BLaER1 treated with 17β-estradiol and CSF1 and Interleukin-3, amounts not matched to agents 10 nM and 100 nM (cell line): Measurements from ENCODE around the gene TNFRSF6B.
"Not testable (repeated sequence)": the region's sequence is repeated elsewhere in the genome, so short reads cannot be mapped to it uniquely, and the experiment has no call there.

ENCODE experiments used
- H3K27ac ChIP-seq, 11 experiments: shearing (Covaris generic); formaldehyde crosslinking; 2 replicates each; pipeline ENCODE4 v1.8.1; 2022
- H3K27me3 ChIP-seq, 11 experiments: shearing (Covaris generic); formaldehyde crosslinking; 2 replicates each; pipeline ENCODE4 v1.8.1; 2022
- H3K36me3 ChIP-seq, 11 experiments: shearing (Covaris generic); formaldehyde crosslinking; 2 replicates each; pipeline ENCODE4 v1.8.1; 2022
- H3K4me1 ChIP-seq, 10 experiments: shearing (Covaris generic); formaldehyde crosslinking; 2 replicates each; pipeline ENCODE4 v1.8.1; 2022
- H3K4me2 ChIP-seq, 11 experiments: shearing (Covaris generic); formaldehyde crosslinking; 2 replicates each; pipeline ENCODE4 v1.8.1; 2022
- H3K4me3 ChIP-seq, 10 experiments: shearing (Covaris generic); formaldehyde crosslinking; 2 replicates each; pipeline ENCODE4 v1.8.1; 2022
- H3K9ac ChIP-seq, 11 experiments: shearing (Covaris generic); formaldehyde crosslinking; 2 replicates each; pipeline ENCODE4 v1.8.1; 2022
- H3K9me3 ChIP-seq, 11 experiments: shearing (Covaris generic); formaldehyde crosslinking; replicated peaks in 1 of 11; 2 replicates each; pipeline ENCODE4 v1.8.1; 2022
- H4K20me1 ChIP-seq, 11 experiments: shearing (Covaris generic); formaldehyde crosslinking; 2 replicates each; pipeline ENCODE4 v1.8.1; 2022
- Cebpa-rat ChIP-seq, 11 experiments: shearing (Covaris generic); IDR thresholded peaks; 2 replicates each; pipeline ENCODE4 v1.8.1; 2022

TNFRSF6B gene

DNA sequence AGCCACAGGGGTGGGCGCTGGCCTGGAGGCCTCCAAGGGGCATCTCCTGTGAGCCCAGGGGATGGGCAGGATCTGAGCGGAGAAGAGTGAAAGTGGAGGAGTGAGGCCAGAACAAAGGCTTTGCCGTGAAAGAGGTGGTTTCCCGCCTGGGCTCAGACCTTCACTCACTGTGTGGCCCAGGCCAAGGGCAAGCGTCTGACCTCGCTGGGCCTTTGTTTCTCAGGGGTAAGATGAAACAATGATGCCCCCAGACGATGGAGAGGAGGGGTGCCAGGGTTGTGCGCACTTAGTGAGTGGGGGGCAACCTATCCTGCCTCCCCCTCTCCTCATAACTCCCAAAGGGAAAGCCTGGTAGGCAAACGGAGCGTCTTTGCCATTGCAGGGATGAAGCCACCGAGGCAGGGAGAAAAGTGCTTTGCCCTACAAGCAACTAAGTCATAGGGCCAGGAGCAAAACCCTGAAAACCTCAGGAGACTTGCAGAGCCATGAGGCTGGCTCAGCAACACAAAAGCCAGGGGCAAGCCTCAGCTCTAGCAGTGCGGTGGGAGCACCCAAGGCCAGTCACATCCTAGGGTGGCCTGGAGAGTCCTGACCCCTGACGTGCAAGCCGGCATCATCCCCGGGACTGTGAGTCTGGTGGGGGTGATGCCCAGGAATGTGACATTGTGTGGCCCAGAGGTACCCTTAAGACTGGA lies 42.3 kb upstream of the TNFRSF6B start:
- H3K27ac ChIP-seq, result peak overlapping the region in 10 of 11 experiments; percentile 34 to 94 (median 84); a peak in 19 of 22 replicates
- TF ChIP-seq Cebpa-rat (IDR thresholded peaks at IDR 0.05), result no peak
- H3K4me2 ChIP-seq, result peak overlapping the region; percentile 83 to 99 (median 91)

GRCh38 chr20:63655249-63655648 lies 41.2 kb upstream of the TNFRSF6B start:
- peak overlapping the region in 10 of 11 experiments; percentile 83 to 99 (median 92); a peak in 19 of 22 replicates for H3K4me2 ChIP-seq
- H4K20me1 ChIP-seq, result peaks cover 0 to 33% (median 23%) of the 10 kb centered on the region in 11 experiments; a peak in 20 of 22 replicates
- H3K36me3 ChIP-seq, result peaks cover 0 to 10% (median 4%) of the 10 kb centered on the region in 11 experiments; a peak in 9 of 22 replicates
- no peak for TF ChIP-seq Cebpa-rat (IDR thresholded peaks at IDR 0.05)
- no peaks in the 10 kb centered on the region for H3K9me3 ChIP-seq
- peaks cover 0 to 10% (median 0%) of the 10 kb centered on the region in 11 experiments; a peak in 2 of 22 replicates for H3K27me3 ChIP-seq
- H3K27ac ChIP-seq, result peak overlapping the region in 8 of 11 experiments; percentile 80 to 94 (median 86); a peak in 14 of 22 replicates
- peak overlapping the region in 3 of 10 experiments; percentile 66 to 88 (median 67); a peak in 3 of 20 replicates for H3K4me3 ChIP-seq
- peaks cover 50 to 75% (median 68%) of the 10 kb centered on the region in 10 experiments for H3K4me1 ChIP-seq
- H3K9ac ChIP-seq, result peak overlapping the region in 7 of 11 experiments; percentile 75 to 86 (median 82); a peak in 13 of 22 replicates

More for the DNA sequence above, 42.3 kb upstream of the TNFRSF6B start:
- Histone ChIP-seq H4K20me1 (peaks cover 0 to 39% (median 29%) of the 10 kb centered on the region in 11 experiments; a peak in 20 of 22 replicates), H3K36me3 (peaks cover 0 to 2% (median under 1%) of the 10 kb centered on the region in 11 experiments; a peak in 5 of 22 replicates), H3K4me3 (peak overlapping the region; percentile 32 to 89 (median 66); a peak in 19 of 20 replicates), H3K9me3 (no peaks in the 10 kb centered on the region), H3K9ac (peak overlapping the region; percentile 23 to 86 (median 81); a peak in 20 of 22 replicates), H3K4me1 (peaks cover 42 to 69% (median 65%) of the 10 kb centered on the region in 10 experiments), H3K27me3 (peaks cover 0 to 10% (median 0%) of the 10 kb centered on the region in 11 experiments; a peak in 2 of 22 replicates)

GRCh38 chr20:63656451-63656850 lies 40.0 kb upstream of the TNFRSF6B start:
- TF ChIP-seq Cebpa-rat (IDR thresholded peaks at IDR 0.05), result no peak
- Histone ChIP-seq H3K4me2 (peak overlapping the region; percentile 92 to 100 (median 97); a peak in 20 of 22 replicates), H3K27ac (peak overlapping the region in 3 of 11 experiments; percentile 92 to 98 (median 96); a peak in 3 of 22 replicates), H3K9me3 (no peaks in the 10 kb centered on the region), H3K4me1 (peaks cover 49 to 70% (median 61%) of the 10 kb centered on the region in 10 experiments), H3K9ac (peak overlapping the region in 5 of 11 experiments; percentile 87 to 97 (median 91); a peak in 3 of 22 replicates), H3K27me3 (peaks cover 0 to 10% (median 0%) of the 10 kb centered on the region in 11 experiments; a peak in 2 of 22 replicates), H3K36me3 (peaks cover 9 to 22% (median 15%) of the 10 kb centered on the region in 11 experiments), H3K4me3 (no peak overlapping the region), H4K20me1 (peaks cover 0 to 26% (median 16%) of the 10 kb centered on the region in 11 experiments; a peak in 20 of 22 replicates)

DNA sequence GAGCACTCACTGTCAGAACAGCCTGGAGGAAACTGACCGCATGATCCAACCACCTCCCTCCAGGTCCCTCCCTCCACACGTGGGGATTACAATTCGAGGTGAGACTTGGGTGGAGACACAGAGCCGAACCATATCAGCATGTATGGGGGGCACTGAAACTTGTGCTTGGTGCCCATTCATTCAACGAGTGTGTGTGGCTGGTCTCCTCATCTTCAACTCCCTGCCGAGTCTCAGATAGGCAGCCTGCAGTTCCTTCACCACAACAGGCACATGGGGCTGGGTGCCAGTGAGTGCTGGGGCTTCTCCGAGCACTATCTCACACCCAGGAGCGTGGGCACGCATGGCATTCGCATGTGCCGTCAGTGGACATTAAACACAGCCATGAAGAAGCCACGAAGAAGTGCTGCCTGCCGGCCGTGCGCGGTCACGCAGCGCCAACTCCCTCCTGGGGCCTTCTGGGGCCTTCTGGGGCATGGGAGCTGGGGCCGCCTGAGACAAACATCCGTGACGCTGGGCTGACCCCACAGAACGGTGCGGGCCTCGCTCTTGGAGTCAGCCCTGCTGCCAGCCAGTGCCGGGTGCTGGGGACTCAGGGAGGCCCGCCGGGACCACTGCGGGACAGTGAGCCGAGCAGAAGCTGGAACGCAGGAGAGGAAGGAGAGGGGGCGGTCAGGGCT lies 39.1 kb upstream of the TNFRSF6B start:
- H3K36me3 ChIP-seq, result peaks cover 19 to 32% (median 24%) of the 10 kb centered on the region in 11 experiments
- H3K9ac ChIP-seq, result peak overlapping the region; percentile 86 to 97 (median 90)
- H3K9me3 ChIP-seq, result no peaks in the 10 kb centered on the region
- H4K20me1 ChIP-seq, result peaks cover 0 to 25% (median 6%) of the 10 kb centered on the region in 11 experiments; a peak in 15 of 22 replicates
- peaks cover 0 to 2% (median 0%) of the 10 kb centered on the region in 11 experiments; a peak in 1 of 22 replicates for H3K27me3 ChIP-seq
- TF ChIP-seq Cebpa-rat (IDR thresholded peaks at IDR 0.05), result no peak
- H3K4me1 ChIP-seq, result peaks cover 41 to 61% (median 52%) of the 10 kb centered on the region in 10 experiments
- peak overlapping the region; percentile 92 to 100 (median 97) for H3K4me2 ChIP-seq
- peak overlapping the region; percentile 62 to 91 (median 77) for H3K4me3 ChIP-seq
- peak overlapping the region; percentile 87 to 98 (median 92) for H3K27ac ChIP-seq

GRCh38 chr20:63657937-63658748 lies 38.3 kb upstream of the TNFRSF6B start, which contains the start of gene RTEL1:
RTEL1 (plus strand) TSS chr20:63658312; CDS start chr20:63659403, 1,091 bp downstream.
- Histone ChIP-seq H3K4me2 (peak within 1 kb of the TSS; percentile 92 to 100 (median 97)), H3K4me1 (peaks cover 41 to 59% (median 51%) of the 10 kb centered on the region in 10 experiments), H3K27ac (peak within 1 kb of the TSS; percentile 87 to 98 (median 92)), H3K9ac (peak within 1 kb of the TSS; percentile 86 to 97 (median 90)), H4K20me1 (peaks cover 0 to 25% (median 3%) of the 10 kb centered on the region in 11 experiments; a peak in 10 of 22 replicates), H3K27me3 (no peaks in the 10 kb centered on the region), H3K9me3 (no peaks in the 10 kb centered on the region), H3K36me3 (peaks cover 26 to 39% (median 32%) of the 10 kb centered on the region in 11 experiments), H3K4me3 (peak within 1 kb of the TSS; percentile 62 to 91 (median 77))
- TF ChIP-seq Cebpa-rat (IDR thresholded peaks at IDR 0.05), result no peak

DNA sequence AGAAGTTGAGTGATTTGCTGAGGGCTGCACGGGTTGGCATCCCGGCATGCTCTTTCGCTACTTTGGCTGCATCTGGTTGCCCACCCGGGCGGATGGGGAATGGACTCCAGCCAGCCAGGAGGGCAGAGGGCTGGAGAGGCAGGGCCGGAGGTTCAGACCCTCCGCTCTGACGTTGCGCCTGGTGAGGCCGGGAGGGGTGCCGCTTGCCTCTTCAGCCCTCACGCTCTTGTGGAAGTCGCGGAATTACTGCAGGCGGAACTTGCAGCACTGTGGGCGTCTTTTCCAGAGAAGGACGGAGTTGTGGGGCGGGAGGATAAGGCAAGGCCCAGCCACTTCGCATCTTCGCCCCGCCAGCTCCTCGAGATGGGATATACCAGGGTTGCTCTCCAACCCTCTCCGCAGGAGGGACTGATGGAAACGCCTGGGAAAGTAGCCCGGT lies 37.7 kb upstream of the TNFRSF6B start:
- peak overlapping the region; percentile 90 to 100 (median 97) for H3K4me2 ChIP-seq
- H3K27me3 ChIP-seq, result no peaks in the 10 kb centered on the region
- H3K36me3 ChIP-seq, result peaks cover 32 to 45% (median 38%) of the 10 kb centered on the region in 11 experiments
- H3K4me3 ChIP-seq, result peak overlapping the region; percentile 62 to 91 (median 77)
- peak overlapping the region; percentile 86 to 97 (median 90) for H3K9ac ChIP-seq
- no peaks in the 10 kb centered on the region for H3K9me3 ChIP-seq
- H3K4me1 ChIP-seq, result peaks cover 38 to 56% (median 49%) of the 10 kb centered on the region in 10 experiments
- H3K27ac ChIP-seq, result peak overlapping the region; percentile 1 to 98 (median 92); a peak in 20 of 22 replicates
- H4K20me1 ChIP-seq, result peaks cover 0 to 32% (median 7%) of the 10 kb centered on the region in 11 experiments; a peak in 10 of 22 replicates
- no peak for TF ChIP-seq Cebpa-rat (IDR thresholded peaks at IDR 0.05)

- H3K27ac ChIP-seq, result peak overlapping the region in 8 of 11 experiments; percentile 87 to 98 (median 92); a peak in 7 of 22 replicates
- peaks cover 38 to 51% (median 44%) of the 10 kb centered on the region in 11 experiments for H3K36me3 ChIP-seq
These were observed 37.1 kb upstream of the TNFRSF6B start for GRCh38 chr20:63659370-63659769.

DNA sequence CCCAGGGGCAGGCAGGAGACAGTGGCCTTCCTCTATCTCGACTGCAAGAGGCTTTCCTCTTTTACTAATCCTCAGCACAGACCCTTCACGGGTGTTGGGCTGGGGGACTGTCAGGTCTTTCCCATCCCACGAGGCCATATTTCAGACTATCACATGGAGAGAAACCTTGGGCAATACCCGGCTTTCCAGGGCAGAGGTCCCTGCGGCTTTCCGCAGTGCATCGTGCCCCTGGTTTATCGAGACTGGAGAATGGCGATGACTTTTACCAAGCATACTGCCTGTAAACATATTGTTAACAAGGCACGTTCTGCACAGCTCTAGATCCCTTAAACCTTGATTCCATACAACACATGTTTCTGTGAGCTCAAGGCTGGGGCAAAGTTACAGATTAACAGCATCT lies 36.3 kb upstream of the TNFRSF6B start:
- Histone ChIP-seq H3K9ac (peak overlapping the region in 7 of 11 experiments; percentile 13 to 95 (median 90); a peak in 5 of 22 replicates), H3K4me1 (peaks cover 26 to 42% (median 35%) of the 10 kb centered on the region in 10 experiments), H3K4me2 (peak overlapping the region in 2 of 11 experiments; percentile 94 to 97; a peak in 3 of 22 replicates), H4K20me1 (peaks cover 0 to 46% (median 12%) of the 10 kb centered on the region in 11 experiments; a peak in 11 of 22 replicates), H3K36me3 (peaks cover 42 to 59% (median 52%) of the 10 kb centered on the region in 11 experiments)
- not testable (repeated sequence) for H3K27ac ChIP-seq, H3K27me3 ChIP-seq, H3K4me3 ChIP-seq, H3K9me3 ChIP-seq

More at GRCh38 chr20:63659370-63659769, 37.1 kb upstream of the TNFRSF6B start:
- peaks cover 0 to 38% (median 8%) of the 10 kb centered on the region in 11 experiments; a peak in 10 of 22 replicates for H4K20me1 ChIP-seq
- H3K4me3 ChIP-seq, result peak overlapping the region; percentile 62 to 91 (median 77)
- no peaks in the 10 kb centered on the region for H3K9me3 ChIP-seq
- peak overlapping the region; percentile 90 to 100 (median 97) for H3K4me2 ChIP-seq
- H3K9ac ChIP-seq, result peak overlapping the region; percentile 86 to 97 (median 90)
- no peaks in the 10 kb centered on the region for H3K27me3 ChIP-seq
- peaks cover 32 to 50% (median 43%) of the 10 kb centered on the region in 10 experiments for H3K4me1 ChIP-seq
- no peak for TF ChIP-seq Cebpa-rat (IDR thresholded peaks at IDR 0.05)
